ENCODE results near the gene FZD7. TPM values are rescaled to one million over a fixed set of nuclear protein-coding genes. Genes with fewer than 3 reads are reported as not detected.

FZD7 gene
- total RNA-seq, 1 donor: 11.6 TPM

DNA sequence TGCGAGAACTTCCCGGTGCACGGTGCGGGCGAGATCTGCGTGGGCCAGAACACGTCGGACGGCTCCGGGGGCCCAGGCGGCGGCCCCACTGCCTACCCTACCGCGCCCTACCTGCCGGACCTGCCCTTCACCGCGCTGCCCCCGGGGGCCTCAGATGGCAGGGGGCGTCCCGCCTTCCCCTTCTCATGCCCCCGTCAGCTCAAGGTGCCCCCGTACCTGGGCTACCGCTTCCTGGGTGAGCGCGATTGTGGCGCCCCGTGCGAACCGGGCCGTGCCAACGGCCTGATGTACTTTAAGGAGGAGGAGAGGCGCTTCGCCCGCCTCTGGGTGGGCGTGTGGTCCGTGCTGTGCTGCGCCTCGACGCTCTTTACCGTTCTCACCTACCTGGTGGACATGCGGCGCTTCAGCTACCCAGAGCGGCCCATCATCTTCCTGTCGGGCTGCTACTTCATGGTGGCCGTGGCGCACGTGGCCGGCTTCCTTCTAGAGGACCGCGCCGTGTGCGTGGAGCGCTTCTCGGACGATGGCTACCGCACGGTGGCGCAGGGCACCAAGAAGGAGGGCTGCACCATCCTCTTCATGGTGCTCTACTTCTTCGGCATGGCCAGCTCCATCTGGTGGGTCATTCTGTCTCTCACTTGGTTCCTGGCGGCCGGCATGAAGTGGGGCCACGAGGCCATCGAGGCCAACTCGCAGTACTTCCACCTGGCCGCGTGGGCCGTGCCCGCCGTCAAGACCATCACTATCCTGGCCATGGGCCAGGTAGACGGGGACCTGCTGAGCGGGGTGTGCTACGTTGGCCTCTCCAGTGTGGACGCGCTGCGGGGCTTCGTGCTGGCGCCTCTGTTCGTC is 1.7 kb downstream of the FZD7 start:
- peak; percentile 13 to 62 (median 54) for DNase-seq (ENCODE audit: low read depth in 2 of 3, low spot score in 2 of 3)

DNA sequence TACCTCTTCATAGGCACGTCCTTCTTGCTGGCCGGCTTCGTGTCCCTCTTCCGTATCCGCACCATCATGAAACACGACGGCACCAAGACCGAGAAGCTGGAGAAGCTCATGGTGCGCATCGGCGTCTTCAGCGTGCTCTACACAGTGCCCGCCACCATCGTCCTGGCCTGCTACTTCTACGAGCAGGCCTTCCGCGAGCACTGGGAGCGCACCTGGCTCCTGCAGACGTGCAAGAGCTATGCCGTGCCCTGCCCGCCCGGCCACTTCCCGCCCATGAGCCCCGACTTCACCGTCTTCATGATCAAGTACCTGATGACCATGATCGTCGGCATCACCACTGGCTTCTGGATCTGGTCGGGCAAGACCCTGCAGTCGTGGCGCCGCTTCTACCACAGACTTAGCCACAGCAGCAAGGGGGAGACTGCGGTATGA is 2.3 kb downstream of the FZD7 start:
- no peak for DNase-seq (ENCODE audit: low read depth in 2 of 3, low spot score in 2 of 3)

GRCh38 chr2:202036601-202037037 is 3.0 kb downstream of the FZD7 start:
- no peak for DNase-seq (ENCODE audit: low read depth in 2 of 3, low spot score in 2 of 3)

- DNase-seq (ENCODE audit: low read depth in 2 of 3, low spot score in 2 of 3): no peak
Measured at GRCh38 chr2:202037086-202037485, 3.4 kb downstream of the FZD7 start.

DNA sequence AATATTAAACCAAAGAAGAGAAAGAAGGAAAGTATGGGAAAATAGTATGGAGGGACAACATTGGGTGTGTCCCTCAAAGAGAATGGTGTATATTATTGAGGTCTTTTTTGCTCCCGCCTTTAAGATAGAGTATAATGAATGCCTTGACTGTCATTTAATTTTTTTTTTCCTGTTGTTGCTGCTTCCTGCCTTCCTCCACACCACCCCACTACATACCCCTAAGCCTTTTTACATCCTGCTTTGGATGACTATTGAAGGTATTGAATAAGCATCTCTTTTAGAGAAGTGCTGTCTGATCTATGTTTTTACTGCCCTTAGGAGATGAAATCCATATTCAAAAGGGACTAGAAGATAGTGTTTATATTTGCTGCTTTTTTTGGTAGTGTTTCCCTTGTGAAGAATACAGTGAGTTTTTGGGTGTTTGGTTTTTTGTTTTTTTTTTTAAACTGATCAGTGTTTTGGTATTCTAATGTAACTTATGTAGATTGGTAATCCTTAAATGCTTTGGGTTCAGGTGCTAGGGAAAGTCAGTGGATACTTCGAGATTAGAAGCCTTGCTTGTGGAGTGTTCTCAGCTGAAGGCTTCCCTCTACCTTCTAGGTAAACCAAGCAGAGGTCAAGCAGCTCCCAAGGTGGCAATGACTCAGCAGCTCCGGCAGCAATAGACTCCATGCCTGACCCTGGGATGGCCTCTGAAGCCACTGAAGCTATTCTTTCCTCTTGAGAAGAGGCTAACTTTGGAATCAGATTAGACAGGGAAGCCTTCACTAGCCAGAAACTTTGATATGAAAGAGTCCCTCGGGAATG is 5.0 kb downstream of the FZD7 start:
- DNase-seq (ENCODE audit: low read depth in 2 of 3, low spot score in 2 of 3): no peak

DNA sequence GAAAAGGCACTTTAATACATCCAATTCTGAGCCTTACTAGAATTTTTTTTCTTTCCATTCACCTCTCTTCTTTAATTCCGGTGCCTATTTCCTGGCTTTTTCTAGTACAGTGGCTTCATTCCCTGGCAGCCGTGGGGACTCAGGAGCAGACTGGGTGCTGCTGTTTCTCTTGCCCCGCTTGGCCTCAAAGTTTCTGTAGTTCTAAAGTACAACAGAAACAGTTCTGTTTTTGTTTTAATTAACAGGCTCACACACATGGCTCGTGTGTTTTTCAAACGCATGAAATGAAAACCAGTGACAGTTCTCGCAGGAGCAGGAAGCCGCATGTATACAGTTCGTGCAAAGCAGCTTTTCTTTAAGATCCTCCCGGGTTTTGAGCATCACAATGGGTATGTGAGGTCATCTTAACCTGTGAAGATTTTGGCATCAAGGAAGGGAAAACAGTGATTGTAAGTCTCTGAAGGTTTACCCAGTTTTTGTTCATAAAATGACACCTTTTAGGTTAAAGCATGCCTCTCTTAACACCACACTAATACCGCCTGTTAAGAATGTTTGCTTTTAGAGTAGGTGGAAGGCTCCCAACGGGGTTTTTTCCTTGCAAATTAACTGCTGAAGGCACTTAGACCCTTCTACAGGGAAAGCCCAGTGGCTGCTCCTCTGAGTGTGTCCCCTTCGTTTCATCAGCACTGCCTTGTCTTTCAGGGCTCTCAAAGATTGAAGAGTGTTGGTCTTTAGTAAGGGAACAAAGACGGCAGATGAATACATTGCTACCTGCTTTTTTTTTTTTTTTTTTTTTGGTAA is 5.8 kb downstream of the FZD7 start:
- no peak for DNase-seq (ENCODE audit: low read depth in 2 of 3, low spot score in 2 of 3)

- no peak for DNase-seq (ENCODE audit: low read depth in 2 of 3, low spot score in 2 of 3)
Measured at GRCh38 chr2:202040079-202040844, 6.6 kb downstream of the FZD7 start.

DNA sequence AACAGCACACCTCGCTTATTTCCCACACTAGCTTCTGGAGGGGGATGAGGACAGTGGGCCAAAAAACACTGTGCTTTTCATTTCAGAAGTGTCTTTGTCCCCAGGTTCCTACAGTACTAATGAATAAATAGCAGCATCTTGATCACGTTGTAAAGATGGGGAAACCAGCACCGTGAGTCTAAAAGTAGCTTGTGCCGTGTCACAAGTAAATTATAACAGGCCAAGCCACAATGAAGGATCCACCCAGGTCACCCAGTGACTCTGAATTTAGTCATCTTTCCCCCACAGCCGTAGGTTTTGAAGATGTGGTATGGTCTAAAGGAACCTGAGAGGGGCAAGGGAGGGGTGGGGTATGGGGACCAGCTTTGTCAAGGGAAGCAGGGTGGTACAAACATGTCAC is 8.8 kb downstream of the FZD7 start:
- no peak for DNase-seq (ENCODE audit: low read depth in 2 of 3, low spot score in 2 of 3)

DNA sequence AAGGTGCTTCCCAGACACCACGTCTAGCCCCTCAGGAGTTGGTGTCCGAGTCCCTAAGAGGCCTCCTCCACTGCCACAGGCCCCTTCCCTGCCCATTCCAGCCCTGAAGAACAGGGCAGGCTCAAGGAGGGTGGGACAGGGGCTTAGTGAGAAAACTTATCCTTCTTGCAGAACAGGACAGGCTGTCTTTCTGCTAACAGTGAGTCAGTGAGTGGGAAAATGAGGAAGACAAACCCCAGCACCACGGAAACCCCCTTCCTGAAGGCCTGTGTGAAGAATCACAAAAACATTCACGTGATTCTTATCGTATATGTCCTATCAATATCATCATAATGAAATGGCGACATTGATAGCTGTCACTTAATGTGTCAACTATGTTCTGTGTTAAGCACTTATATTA is 9.8 kb downstream of the FZD7 start:
- no peak for DNase-seq (ENCODE audit: low read depth in 2 of 3, low spot score in 2 of 3)

DNA sequence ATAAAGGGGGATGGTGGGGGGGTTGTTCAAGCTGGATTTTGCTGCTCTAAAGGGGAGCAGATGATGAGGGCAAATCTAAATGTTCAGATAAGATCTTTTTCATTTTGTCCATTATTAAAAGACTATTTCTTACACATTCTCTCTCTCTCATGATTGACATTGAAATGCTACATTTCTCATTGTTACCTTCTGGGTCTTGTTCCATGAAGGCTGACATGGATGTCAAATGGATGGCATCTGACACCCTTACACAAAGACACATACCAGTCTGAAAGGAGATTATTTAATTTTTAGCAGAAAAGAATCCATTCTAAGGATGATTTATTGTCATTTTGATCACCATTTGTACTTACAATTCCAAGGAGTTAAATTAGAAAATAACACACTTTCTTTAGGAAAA is 11.1 kb downstream of the FZD7 start:
- DNase-seq (ENCODE audit: low read depth in 2 of 3, low spot score in 2 of 3): no peak

DNA sequence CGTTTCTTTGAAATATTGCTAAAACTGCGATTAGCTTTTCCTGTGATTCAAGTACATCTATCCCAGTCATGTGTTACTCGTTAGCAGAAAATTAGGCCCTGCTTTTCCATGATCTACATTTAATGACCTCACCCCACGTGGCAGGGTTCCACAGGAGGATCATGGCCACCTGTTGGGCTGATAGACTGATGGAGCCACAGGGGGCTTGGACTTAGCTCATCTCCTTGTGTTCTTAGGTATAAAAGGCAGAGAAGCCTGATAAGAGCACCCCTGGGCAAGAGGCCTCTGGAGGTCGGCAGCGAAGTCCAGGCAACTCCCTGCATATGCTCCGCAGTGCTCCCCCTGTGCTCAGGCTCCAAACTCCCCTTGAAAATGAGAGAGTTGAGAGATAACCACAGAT is 12.9 kb downstream of the FZD7 start:
- no peak for DNase-seq (ENCODE audit: low read depth in 2 of 3, low spot score in 2 of 3)

DNA sequence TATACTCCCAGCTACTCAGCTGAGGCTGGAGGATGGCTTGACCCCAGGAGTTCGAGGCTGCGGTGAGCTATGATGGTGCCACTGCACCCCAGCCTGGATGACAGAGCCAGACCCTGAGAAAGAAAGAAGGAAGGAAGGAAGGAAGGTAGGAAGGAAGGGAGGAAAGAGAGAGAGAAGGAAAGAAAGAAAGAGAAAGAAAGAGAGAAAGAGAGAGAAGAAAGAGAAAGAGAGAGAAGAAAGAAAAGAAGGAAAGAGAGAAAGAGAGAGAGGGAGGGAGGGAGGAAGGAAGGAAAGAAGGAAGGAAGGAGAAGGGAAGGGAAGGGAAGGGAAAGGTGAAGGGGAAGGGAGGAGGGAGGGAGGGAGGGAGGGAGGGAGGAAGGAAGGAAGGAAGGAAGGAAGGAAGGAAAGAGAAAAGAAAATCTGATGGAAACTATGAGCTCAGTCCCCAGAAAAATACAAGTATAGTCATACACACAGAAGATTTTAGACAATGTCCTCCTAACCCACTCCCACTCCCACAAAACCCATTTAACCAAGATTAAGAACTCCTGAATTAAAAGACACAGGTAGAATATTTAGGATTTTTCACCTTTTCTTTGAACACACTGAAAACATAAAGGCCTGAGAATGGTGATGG is 15.6 kb downstream of the FZD7 start:
- DNase-seq (ENCODE audit: low read depth in 2 of 3, low spot score in 2 of 3): no peak

- no peak for DNase-seq (ENCODE audit: low read depth in 2 of 3, low spot score in 2 of 3)
Measured at GRCh38 chr2:202049840-202050239, 16.2 kb downstream of the FZD7 start.

DNA sequence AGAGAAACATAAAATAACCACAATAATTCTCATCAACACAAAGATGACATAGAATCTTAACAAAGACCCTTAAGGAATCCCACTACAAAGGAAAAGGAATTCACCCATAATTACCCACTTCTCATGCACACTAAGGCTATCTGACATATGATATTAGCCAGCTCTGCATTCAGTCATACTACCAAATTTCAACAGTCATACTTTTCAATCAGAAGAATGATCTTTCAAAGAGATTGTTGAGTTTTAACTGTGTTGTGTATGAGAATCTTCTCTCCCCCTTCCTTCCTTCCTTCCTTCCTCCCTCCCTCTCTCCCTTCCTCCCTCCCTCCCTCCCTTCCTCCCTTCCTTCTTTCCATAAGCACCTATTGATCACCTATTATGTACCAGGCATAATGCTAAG is 17.0 kb downstream of the FZD7 start:
- DNase-seq (ENCODE audit: low read depth in 2 of 3, low spot score in 2 of 3): no peak

GRCh38 chr2:202051499-202052161 is 18.0 kb downstream of the FZD7 start:
- DNase-seq (ENCODE audit: low read depth in 2 of 3, low spot score in 2 of 3): no peak

GRCh38 chr2:202052235-202052634 is 18.6 kb downstream of the FZD7 start:
- no peak for DNase-seq (ENCODE audit: low read depth in 2 of 3, low spot score in 2 of 3)

DNA sequence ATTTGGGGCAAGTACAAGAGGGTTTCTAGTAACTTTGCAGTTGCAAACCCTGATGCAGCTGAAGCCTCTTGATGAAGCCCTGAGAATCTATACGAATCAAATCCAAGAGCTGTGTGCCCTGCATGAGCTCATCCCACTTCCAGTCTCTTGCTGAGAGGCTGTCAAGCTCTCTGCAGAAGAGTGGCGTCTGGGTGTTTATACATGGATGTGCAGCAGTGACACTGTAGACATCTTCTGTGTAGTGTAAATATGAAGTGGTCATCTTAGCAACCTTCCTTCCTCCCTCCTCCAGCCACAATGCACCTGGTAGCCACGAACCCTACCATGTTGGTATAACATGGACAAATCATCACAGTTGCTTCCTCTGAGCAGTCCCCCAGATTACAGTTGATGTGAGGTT is 21.0 kb downstream of the FZD7 start:
- no peak for DNase-seq (ENCODE audit: low read depth in 2 of 3, low spot score in 2 of 3)

GRCh38 chr2:202056611-202057010 is 23.0 kb downstream of the FZD7 start:
- DNase-seq (ENCODE audit: low read depth in 2 of 3, low spot score in 2 of 3): peak in 2 of 3 donors; percentile 40 to 73

DNA sequence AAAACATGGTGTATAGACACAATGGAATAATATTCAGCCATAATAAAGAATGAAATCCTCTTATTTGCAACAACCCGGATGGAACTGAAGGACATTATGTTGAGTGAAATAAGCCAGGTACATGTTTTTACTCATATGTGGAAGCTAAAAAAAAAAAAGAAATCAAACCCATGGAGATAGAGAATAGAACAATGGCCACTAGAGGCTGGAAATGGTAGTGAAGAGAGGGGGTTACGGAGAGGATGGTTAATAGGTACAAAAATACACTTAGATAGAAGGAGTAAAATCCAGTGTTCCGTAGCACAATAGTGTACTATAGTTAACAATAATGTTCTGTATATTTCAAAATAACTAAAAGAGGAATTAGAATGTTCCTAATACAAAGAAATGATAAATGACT is 26.6 kb downstream of the FZD7 start:
- no peak for DNase-seq (ENCODE audit: low read depth in 2 of 3, low spot score in 2 of 3)

Measured in hematopoietic multipotent progenitor cell (in vitro differentiated cells).